ENCODE results near the gene MAST2.

Gene MAST2

DNA sequence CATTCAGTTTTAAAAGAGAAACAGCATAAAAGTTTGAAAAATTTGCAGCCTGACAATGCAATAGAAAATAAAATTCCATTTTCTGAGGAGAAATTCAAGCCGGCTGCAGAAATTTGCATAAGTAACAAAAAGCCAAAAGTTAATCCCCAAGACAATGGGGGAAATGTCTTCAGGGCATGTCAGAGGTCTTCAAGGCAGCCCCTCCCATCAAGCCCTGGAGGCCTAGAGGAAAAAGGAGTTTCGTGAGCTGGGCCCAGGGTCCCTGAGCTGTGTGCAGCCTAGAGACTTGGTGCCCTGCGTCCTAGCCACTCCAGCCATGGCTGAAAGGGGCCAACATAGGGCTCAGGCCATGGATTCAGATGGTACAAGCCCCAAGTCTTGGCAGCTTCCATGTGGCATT lies 254.4 kb downstream of the MAST2 start:
- TF ChIP-seq ZNF274 (IDR thresholded peaks at IDR 0.05; ENCODE audit: low read depth, low read length), result no peak
- no peak overlapping the region for H3K4me3 ChIP-seq (ENCODE audit: low read length)

DNA sequence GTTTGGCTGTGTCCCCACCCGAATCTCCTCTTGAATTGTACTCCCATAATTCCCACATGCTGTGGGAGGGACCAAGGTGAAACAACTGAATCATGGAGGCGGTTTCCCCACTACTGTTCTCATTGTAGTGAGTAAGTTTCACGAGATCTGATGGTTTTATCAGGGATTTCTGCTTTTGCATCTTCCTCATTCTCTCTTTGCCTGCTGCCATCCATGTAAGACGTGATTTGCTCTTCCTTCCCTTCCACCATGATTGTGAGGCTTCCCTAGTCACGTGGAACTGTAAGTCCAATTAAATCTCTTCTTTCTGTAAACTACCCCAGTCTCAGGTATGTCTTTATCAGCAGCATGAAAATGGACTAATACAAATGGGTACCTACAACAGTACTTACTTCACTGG lies 255.5 kb downstream of the MAST2 start:
- H3K4me3 ChIP-seq (ENCODE audit: low read length), result no peak overlapping the region

DNA sequence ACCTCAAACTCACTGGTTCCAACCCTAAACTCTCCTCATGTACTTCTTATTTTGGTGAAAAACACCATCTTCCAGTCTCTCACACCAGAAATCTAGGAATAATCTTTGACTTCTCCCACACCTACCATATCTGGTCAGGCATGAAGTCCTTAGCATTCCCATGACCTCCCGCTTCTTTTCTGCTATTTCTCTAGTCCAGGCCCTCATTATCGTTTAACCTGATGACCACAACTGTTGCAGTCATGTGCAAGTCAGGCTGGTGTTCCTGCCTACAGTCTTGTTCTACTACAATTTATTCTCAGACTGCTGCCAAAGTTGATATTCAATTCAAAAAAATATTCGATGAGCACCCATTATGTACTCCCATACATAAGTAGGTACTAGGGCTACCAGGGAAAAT lies 257.7 kb downstream of the MAST2 start:
- no peak overlapping the region for H3K4me3 ChIP-seq (ENCODE audit: low read length)
- TF ChIP-seq ZNF274 (IDR thresholded peaks at IDR 0.05; ENCODE audit: low read depth, low read length), result no peak

More for the DNA sequence above, 255.5 kb downstream of the MAST2 start:
- no peak for TF ChIP-seq ZNF274 (IDR thresholded peaks at IDR 0.05; ENCODE audit: low read depth, low read length)

DNA sequence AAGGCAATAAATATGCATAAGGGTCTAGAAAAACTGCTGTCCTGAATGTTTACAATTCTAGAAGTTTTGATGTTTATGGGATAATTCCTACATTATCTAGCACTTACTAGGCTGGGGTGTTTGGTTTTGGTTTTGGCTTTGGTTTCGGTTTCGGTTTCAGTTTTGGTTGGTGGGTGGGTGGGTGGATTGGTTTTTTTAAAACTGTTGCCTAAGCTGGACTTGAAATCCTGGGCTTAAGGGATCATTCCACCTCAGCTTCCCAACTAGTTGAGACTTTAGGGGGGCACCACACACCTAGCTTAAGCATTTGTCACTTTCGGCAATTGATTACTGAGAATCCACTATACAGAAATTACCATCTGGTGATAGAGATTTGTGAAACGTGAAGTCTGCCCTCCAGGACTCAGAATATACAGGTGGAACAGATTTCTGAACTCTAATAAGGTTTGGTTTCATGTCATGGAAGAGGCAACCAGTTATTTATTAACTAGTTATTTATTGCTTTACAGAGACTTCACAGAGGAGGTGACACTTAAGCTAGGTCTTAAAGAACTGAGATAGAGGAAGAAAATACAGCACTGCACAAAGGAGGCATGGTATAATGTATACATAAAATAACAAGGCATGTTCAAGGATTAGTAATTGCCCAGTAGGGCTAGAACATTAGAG lies 259.4 kb downstream of the MAST2 start:
- no peak for TF ChIP-seq ZNF274 (IDR thresholded peaks at IDR 0.05; ENCODE audit: low read depth, low read length)
- peak overlapping the region; percentile 67; the same call in 1 of the 2 replicates for H3K4me3 ChIP-seq (ENCODE audit: low read length)

DNA sequence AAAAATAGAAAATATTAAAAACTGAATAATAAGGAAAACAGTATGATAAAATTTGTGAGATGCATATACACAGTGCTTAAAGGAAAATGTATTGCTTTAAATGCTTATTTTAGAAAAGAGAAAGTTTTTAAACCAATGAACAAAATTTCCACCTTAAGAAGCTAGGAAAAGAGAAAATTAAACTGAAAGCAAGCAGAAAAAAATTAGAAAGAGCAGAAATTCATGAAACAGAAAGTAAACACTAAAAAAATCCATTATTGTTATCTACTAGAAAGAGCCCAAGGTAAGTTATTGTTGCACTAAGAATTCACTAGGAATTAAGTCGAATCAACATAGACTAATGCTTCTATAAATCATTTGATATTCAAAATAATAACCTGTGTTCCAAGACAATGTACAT lies 261.3 kb downstream of the MAST2 start:
- no peak overlapping the region for H3K4me3 ChIP-seq (ENCODE audit: low read length)
- TF ChIP-seq ZNF274 (IDR thresholded peaks at IDR 0.05; ENCODE audit: low read depth, low read length), result no peak

DNA sequence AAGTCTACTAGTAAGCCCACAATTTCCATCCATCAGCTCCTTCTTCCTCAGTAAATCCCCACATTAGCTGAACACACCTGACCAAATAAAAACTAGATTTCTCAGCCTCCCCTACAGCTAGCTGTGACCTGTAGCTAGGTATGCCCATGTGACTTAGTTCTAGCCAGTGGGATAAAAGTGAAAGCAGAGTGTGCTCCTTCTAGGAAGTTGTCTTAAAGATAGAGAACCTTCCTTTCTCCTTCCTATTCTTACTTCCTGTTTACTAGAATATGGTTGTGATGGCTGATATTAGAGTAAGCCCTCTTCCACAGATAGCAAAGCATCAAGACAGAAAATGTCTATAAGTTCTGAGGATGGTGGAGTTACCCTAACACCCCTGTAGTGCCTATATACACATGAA lies 262.0 kb downstream of the MAST2 start:
- TF ChIP-seq ZNF274 (IDR thresholded peaks at IDR 0.05; ENCODE audit: low read depth, low read length), result no peak
- H3K4me3 ChIP-seq (ENCODE audit: low read length), result no peak overlapping the region

DNA sequence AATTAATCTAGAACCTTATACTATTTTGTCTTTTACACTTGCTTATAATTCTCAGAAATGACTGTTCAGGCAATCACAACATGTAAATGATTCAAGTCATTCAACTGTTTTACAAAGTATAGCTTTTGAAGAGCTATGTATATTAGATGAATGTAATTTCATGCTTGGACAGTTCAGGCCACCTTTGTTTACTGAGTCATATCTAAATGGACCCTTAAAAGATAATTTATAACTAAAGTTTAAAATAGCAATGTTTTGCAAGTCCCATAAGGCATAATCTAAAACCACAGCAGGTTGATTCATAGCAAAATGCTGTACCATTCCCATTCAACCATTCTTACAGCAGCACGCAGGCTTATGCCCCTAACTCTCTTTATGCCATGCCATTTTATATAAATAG lies 264.2 kb downstream of the MAST2 start:
- no peak overlapping the region for H3K4me3 ChIP-seq (ENCODE audit: low read length)
- no peak for TF ChIP-seq ZNF274 (IDR thresholded peaks at IDR 0.05; ENCODE audit: low read depth, low read length)

DNA sequence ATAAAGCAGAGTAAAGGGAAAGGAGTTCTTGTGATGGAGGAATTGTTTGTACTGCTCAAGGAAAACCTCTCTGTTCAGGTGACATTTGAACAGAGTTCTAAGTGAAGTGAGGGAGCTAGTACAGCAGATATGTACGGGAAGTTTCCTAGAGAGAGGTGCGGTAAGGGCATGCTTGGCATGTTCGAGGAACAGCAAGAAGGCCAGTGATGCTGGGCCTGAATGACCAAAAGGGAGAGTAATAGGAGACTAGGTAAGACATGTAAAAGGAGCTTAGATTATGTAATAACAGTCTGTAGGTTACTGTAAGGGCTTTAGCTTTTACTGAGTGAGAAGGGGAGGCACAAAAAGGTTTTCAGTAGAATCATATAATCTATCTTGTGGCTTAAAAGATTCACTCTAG lies 265.1 kb downstream of the MAST2 start:
- H3K4me3 ChIP-seq (ENCODE audit: low read length), result no peak overlapping the region
- TF ChIP-seq ZNF274 (IDR thresholded peaks at IDR 0.05; ENCODE audit: low read depth, low read length), result no peak

DNA sequence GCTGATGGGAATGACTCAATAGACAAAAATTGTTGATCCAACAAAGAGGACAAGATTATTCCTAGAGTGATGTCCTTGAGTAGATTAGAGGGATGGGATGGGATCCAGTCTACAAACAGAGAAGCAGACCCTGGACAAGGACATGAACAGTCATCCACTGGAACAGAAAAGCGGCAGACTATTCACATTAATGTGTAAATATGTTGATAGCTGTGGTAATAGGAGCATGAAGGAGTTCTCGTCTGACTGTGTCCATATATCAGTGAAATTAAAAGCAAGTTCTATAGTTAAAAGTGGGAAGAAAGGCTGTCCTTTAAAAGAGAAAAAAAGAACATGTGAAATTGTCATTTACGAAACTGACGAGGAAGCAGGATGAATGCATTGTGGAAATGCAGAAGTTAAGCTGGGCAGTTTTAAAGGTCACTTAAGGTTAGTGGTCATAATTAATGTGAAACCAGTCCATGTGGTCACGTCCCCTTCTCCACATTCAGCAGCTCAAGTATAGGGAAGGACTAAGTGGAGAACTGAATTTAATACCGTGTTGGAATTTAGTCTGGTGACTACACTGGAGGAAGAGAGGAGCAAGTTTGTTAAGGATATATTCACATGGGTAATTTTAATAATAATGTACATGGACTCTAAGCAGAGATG lies 266.9 kb downstream of the MAST2 start:
- H3K4me3 ChIP-seq (ENCODE audit: low read length), result no peak overlapping the region
- no peak for TF ChIP-seq ZNF274 (IDR thresholded peaks at IDR 0.05; ENCODE audit: low read depth, low read length)

DNA sequence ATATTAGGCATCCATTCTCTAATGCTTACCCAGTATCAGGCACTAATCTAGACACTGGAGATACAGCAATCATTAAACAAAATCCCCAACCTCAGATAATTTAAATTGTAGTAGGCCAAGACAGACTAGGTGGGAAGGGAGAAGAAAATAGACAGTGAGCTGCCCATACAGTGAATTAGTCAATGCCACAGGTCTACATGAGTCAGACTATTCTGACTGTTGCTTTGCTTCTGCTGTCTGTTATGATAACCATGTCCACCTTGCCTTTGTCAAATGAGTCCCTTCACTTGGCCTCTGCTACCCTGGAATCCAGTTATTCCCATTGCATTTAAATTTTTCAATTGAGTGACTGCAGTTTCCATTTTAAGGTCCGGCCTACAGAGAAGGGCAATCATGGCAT lies 269.6 kb downstream of the MAST2 start:
- no peak for TF ChIP-seq ZNF274 (IDR thresholded peaks at IDR 0.05; ENCODE audit: low read depth, low read length)

DNA sequence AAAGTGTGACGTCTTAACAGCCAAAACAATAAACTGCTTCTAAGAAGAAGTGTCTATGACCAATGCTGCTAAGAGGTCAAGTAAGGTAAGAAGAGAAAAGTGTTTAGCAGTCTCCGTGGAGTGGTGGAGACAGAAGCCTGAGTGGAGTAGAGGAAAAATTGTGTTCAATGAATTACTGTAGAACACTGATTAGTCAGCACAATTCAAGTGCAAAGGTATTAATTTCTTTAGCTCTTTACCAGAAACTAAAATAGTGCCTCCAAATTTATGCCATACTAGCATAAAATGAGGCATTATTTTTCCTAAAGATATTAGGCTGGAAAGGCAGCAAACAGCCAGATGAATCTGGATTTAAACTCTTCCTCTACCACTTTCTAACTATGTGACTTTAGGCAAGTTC lies 272.9 kb downstream of the MAST2 start:
- no peak for TF ChIP-seq ZNF274 (IDR thresholded peaks at IDR 0.05; ENCODE audit: low read depth, low read length)
- no peak overlapping the region for H3K4me3 ChIP-seq (ENCODE audit: low read length)

More for the DNA sequence above, 269.6 kb downstream of the MAST2 start:
- H3K4me3 ChIP-seq (ENCODE audit: low read length), result no peak overlapping the region

DNA sequence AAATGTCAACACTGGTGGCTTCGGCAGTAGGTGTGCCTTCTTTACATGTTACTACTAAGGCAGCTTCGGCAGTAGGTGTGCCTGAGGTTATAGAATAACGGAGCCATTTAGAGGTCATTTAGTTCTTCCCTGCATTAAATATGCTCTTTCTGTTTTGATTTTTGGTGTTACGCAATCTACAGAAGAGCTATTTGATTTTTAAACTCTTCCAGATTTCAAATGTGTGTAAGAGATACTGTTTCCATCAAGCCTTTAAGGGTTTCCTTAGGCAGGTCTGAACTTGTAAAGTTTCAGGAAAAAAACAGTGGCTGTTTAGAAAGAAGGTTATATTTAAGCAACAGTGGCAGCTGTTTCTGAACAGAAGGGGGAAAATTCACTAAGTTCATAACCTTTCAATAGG lies 274.2 kb downstream of the MAST2 start:
- TF ChIP-seq ZNF274 (IDR thresholded peaks at IDR 0.05; ENCODE audit: low read depth, low read length), result no peak

DNA sequence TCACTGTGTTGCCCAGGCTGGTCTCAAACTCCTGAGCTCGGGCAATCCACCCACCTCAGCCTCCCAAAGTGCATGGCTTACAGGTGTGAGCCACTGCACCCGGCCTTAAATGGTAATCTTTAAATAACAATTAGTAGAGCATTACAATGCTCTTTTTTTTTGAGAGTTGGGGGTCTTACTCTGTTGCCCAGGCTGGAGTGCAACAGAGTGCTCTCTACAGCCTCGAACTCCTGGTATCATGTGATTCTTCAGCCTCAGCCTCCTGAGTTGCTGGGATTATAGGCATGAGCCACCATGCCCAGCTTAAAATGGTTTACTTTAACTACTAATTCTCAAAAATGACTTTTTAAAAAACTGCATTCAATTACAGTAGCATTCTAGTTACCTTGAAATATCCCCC lies 276.8 kb downstream of the MAST2 start:
- TF ChIP-seq ZNF274 (IDR thresholded peaks at IDR 0.05; ENCODE audit: low read depth, low read length), result no peak
- no peak overlapping the region for H3K4me3 ChIP-seq (ENCODE audit: low read length)

More for the DNA sequence above, 274.2 kb downstream of the MAST2 start:
- H3K4me3 ChIP-seq (ENCODE audit: low read length), result no peak overlapping the region

DNA sequence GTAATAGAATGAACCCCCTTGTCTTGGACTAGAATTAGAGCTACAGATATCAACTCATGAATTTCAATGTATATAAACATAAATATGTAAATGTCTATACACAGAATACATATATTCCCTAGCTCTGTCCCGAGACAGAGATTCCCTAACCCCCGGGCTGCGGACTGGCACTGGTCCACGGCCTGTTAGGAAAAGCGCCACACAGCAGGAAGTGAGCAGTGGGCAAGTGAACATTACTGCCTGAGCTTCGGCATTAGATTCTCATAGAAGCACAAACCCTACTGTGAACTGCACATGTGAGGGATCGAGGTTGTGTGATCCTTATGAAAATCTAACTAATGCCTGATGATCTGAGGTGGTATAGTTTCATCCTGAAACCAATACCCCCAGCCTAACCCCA lies 277.8 kb downstream of the MAST2 start:
- no peak for TF ChIP-seq ZNF274 (IDR thresholded peaks at IDR 0.05; ENCODE audit: low read depth, low read length)
- H3K4me3 ChIP-seq (ENCODE audit: low read length), result no peak overlapping the region

DNA sequence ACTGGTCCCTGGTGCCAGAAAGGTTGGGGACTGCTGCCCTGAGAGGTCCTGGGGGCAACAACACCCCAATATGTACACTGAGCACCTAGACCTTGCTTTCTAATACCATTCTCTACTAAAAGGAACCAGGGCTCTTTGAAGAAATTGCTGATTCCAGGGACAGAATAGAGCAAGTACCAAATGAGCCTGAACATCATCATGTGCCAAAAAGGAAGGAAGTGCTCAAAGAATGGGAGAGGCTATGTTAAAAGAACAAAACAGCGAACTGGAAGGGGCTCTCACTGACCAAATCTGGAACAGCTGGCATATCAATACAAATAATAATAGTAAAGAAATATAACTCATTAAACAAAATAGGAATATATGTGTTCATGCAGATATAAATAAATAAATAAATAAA lies 278.2 kb downstream of the MAST2 start:
- H3K4me3 ChIP-seq (ENCODE audit: low read length), result no peak overlapping the region
- TF ChIP-seq ZNF274 (IDR thresholded peaks at IDR 0.05; ENCODE audit: low read depth, low read length), result no peak

DNA sequence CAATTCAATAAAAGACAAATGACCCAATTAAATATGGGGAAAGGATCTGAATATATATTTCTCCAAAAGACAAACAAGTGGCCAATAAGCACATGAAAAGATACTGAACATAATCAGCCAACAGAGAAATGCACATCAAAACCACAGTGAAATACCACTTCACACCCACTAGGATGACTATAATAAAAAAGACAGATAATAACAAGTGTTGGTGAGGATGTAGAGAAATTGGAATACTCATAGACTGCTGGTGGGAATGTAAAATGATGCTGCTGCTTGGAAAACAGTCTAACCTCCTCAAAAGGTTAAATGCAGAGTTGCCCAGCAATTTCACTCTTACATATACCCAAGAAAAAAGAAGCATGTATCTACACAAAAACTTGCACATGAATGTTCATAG lies 280.2 kb downstream of the MAST2 start:
- H3K4me3 ChIP-seq (ENCODE audit: low read length), result no peak overlapping the region
- TF ChIP-seq ZNF274 (IDR thresholded peaks at IDR 0.05; ENCODE audit: low read depth, low read length), result no peak

Data from GM08714 (cell line).